Skeletal muscle cell (primary cell): ENCODE data around the gene RPL18.

Source experiments
- DNase-seq: peaks from one replicate; pipeline ENCODE4 v3.0.0-alpha.2; 2010; ENCODE audit warnings: low read depth
- H3K4me3 ChIP-seq: 2 replicates; pipeline ENCODE4 v1.5.1; 2011; ENCODE audit warnings: low read depth, mild to moderate bottlenecking, control low read depth, low read length, moderate library complexity

The RPL18 gene

DNA sequence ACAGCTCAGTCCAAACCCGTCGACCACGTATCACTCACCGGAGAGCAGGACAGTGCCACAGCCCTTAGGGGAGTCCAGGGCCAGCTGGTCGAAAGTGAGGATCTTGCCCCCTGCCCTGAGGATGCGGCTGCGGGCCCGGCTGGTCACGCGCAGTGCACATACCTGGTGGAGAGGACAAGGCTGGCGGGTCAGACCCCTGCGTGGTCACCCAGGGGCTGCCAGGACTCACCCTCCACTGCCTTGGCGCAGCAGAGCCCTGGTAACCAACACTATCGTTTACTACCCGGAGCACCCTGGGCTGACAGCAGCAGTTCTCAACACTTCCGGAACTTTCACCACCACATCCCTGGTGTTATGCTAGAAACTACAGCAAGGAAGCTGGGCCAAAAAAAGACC is 2.9 kb downstream of the RPL18 start:
- no peak for DNase-seq
- H3K4me3 ChIP-seq, result no peak overlapping the region

DNA sequence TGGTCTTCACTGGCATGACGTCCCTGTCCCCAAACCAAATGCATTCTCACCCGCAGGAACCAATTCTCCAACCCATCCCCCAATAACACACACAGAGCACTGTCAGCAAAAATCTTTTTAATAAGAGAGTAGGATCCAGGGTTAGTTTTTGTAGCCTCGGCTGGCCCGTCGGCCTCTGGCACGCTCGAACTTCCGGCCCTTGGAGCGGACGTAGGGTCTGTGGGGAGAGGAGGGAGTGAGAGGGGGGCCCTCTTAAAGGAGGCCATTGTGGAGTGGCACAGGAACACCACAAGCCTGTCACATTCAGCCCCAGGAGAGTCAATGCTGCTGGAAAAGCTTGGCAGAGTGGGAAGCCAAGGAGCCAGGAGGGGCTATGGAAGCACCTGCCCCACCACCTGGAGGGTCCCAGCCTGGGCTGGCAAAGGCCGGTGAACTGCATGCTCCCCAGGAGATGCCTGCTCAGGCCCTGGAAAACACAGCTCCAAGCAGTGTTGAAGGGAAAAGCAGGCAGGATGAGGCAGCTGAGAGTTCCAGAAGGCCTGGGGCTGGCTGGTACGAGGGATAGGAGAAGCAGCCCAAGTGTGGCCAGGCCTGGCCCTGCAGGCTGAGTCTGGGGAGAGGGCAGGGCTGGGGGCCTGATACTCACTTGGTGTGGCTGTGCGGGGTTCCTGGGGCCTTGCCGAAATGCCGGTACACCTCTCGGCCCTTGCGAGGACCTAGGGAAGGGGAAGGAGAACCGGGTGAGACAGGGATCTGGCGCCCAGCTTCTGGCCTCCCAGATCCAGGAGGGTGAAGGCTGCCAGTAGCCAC is 3.5 kb downstream of the RPL18 start:
- H3K4me3 ChIP-seq, result no peak overlapping the region

DNA sequence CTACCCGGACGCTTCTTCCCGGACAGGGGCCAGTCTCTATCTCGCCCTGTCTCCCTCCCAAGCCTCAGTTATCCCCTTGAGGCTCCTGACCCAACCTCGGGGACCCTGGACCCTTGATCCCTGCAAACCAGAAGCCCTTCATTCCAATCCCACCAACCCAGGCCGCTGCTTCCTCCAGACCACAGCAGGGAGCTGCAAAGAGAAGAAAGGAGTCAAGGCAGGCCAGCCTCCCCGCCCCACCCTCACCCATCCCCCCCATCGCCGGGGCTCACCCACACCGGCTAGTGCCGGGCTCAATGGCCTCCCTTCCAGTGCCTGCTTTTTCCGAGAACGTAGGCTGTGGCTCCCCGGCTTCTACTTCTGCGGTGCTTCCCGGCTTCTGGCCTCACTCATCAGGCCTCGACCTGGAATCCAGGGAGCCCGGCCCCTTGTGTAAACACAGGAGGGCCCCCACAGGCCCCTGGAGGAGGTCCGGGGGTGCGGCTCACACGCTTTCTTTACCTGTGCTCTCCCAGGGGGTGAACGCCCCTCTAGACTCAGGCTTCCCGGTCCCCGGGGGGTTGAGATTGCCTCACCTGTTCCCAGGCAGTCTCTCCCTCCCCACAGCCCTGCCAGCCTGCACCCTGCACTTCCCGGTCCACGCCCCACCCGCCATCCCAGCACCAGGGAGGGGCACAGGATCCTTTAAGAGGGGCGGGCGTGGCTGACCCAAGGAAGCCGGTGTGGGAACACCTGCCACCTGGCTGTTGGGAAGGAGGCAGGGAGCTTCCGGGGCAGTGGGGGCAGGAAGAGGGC is 4.3 kb downstream of the RPL18 start, which contains the start of gene FAM83E:
FAM83E (minus strand) TSS at position 641 of the 795 bp plus-strand sequence. CDS start 1,704 bp downstream, outside the sequence.
- DNase-seq, result no peak
- H3K4me3 ChIP-seq, result no peak within 1 kb of the TSS

More for the DNA sequence above, 3.5 kb downstream of the RPL18 start:
- DNase-seq, result no peak

DNA sequence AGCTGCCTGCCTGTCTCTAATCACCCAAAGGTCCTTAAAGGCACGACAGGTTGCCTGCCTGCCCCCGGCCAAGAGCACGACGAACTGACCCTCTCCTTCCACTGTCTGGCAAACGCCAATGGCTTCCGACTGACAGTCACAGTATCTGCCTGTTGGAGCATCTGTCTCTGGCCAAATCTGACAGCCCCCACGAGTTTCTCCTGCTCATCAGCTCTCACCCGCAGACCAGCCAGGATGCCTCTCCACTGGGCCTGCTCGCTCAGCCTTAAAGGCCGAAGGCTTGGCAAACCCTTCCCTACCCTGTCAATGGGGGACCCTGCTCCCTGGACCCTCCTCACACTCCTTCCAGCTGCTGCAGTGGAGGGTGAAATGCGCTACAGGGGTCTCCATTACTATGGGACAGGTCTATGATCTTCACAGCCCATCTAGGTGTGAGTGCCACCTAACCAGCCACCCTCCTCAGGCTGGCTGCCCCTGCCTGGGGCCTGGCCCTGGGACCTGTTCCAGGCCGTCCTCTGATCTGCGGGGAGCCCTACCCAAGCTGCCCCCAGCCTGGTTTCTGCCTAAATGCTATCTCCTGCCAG is 5.0 kb downstream of the RPL18 start:
- DNase-seq, result no peak
- H3K4me3 ChIP-seq, result no peak overlapping the region

DNA sequence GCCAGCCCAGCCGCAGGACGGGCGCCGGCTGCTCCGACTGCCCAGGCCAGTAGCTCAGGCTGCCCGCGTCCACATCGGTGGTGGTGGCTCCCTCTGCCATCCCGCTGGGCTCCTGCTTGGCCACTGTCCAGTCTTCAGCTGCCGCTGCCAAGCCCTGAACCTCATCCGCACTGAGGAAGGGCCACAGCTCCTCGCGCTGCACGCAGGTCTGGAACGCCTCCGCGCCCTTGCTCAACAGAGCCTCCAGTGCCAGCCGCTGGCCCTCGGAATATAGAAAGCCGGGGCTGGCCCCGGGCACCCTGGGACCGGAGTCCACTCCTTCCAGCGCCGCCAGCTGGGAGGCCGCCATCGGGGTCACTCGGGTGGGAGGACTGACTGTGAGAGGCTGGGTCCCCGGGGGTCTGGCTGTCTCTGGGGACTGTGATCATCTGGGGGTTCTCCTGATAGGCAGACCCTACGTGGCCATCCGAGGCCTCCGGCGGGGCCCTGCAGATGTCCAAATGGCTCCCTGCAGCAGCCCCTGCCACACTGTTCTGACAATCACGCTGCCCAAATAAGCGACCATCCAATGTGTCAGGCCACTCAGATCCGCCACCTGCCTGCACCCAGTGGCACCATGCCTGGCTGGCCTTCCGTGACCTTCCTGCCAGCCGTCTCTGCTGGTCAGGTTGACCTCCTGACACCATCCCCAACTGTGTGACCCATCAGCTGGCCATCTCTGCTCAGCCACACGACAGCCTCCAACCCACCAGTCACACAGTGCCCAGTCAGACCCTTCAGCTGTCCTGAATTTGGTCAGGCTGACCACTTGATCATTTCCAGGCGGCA is 5.7 kb downstream of the RPL18 start:
- no peak for DNase-seq
- H3K4me3 ChIP-seq, result no peak overlapping the region

DNA sequence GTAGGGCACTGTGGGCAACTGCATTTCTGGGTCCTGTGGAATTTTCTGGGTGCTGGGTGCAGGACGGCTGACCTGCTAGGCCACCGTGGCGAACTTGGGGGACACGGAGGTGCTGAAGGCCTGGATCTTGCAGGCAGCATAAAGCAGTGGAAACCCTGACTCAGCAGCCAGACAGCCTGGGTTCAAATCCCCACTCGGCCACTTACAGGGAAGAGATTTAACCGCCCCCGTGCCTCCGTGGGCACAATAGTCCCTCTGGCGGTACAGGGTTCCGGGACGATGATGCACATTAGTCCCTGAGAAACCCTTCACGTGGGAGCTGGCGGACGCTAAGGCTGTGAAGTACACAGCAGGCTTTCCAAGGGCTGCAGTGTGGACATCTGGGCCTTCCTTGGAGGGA is 7.1 kb downstream of the RPL18 start:
- DNase-seq, result no peak
- H3K4me3 ChIP-seq, result no peak overlapping the region

DNA sequence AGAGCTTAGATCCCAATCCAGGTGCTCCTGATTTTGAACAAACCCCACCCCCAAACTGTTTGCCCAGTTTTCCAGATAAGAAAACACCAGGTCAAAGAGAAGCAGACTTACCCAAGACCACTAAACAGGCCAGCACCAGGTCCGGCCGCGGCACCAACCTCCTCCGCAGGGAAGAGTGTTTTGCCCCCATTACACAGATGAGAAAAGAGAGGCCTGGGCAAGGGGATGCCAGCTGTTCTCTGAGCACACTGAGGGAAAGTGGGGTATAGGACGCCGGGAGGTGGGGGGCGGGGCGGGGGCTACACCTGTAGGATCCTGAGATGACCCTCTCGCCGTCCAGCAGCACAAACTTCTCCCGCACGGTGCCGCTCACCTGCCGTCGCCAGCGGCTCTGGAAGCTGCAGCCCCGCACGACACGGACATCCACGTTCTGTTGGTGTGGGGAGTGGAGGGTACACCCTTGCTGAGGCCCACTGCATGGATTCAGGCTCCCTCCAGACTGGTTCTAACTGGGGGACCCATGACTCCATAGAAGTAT is 9.3 kb downstream of the RPL18 start:
- H3K4me3 ChIP-seq, result no peak overlapping the region
- DNase-seq, result no peak

DNA sequence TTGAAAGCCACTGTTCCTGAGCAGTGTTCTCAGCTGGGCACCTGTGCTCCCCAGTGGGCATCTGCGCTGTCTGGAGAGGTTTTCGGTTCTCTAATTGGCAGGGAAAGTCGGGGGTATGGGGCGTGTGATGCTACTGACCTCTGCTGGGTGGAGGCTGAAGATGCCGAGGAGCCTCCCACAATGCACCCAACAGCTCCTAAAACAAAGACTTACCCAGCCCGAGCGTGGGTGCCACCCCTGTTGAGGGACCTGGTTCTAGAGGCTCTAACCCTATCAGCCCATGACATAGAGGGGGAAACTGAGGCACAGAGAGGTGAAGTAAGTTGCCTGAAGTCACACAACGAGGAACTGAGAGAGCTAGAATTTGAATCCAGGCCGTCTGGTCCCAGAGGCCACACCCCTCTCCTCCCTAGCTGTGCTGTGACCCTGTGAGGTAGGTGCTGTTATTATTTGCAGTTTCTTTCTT is 10.1 kb downstream of the RPL18 start:
- no peak overlapping the region for H3K4me3 ChIP-seq
- DNase-seq, result no peak

DNA sequence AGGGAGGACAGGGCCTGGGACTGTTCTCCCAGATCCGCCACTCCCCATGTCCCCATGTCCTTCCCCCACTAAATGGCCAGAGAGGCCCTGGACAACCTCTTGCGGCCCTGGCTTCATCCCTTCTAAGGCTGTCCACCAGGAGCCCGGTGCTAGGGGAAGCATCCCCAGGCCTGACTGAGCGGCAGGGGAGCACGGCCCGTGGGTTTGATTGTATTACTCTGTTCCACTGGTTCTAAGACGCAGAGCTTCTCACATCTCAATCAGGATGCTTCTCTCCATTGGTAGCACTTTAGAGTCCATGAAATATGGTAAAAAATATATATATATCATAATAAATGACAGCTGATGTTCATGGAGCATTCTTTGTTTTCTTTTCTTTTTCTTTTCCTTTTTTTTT is 11.6 kb downstream of the RPL18 start:
- no peak overlapping the region for H3K4me3 ChIP-seq
- no peak for DNase-seq

DNA sequence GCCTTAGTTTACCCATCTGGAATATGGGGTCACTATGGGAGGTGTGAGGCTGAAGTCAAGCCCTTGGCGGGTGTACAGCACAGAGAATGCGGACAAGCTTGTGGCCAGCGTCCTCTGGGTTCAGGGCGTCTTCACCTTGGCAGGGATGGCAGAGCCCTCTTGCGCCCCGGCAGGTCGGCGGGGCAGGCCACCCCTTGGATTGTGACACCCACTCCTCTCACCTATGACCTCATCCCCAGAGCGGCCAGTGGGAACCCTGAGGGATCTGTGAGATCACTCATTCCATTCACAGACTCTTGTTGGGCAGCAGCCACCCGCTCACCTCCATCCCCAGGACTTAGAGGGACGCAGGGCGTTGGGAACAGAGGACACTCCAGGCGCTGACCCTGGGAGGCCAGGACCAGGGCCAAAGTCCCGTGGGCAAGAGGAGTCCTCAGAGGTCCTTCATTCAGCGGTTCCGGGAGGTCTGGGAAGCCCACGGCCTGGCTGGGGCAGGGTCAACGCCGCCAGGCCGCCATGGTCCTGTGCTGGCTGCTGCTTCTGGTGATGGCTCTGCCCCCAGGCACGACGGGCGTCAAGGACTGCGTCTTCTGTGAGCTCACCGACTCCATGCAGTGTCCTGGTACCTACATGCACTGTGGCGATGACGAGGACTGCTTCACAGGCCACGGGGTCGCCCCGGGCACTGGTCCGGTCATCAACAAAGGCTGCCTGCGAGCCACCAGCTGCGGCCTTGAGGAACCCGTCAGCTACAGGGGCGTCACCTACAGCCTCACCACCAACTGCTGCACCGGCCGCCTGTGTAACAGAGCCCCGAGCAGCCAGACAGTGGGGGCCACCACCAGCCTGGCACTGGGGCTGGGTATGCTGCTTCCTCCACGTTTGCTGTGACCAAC is 12.3 kb downstream of the RPL18 start, which contains the start of gene SPACA4:
SPACA4 (plus strand) TSS at position 280 of the 896 bp plus-strand sequence; CDS start at position 517, 237 bp downstream.
- H3K4me3 ChIP-seq, result no peak within 1 kb of the TSS
- no peak for DNase-seq

DNA sequence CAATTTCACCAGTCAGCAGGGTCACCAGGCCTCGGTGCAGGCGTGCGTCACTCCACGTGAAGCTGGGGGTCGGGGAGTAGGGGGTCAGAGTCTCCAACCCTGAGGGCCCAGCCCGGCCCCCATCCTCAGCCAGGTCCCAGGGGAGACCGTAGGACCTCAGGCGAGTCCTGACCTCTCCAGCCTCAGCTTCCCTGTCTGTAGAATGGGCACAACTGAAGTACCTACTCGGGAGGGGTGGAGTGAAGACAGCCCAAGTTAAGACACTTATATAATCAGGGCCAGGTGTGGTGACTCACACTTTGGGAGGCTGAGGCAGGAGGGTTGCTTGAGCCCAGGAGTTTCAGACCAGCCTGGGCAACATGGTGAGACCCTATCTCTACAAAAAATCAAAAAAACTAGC is 15.1 kb downstream of the RPL18 start:
- no peak for DNase-seq
- no peak overlapping the region for H3K4me3 ChIP-seq

DNA sequence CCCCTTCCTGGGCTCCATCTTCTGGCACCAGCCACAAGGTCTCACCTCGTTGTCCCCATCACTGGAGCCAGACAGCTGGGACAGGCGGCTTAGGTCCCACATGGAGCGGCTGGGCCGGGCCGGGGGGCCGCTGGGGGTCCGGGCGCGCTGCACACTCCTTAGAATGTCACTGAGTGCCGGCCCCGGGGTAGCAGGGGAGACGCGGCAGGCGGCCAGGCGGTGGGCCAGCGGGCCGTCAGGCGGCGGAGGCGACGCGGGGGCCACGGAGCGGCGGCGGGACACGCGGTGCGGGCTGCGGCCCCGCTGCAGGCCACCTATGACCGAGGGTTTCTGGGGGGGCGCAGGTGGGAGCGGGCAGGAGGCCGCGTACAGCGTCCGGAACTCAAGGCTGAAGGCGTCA is 15.5 kb downstream of the RPL18 start:
- no peak for DNase-seq
- no peak overlapping the region for H3K4me3 ChIP-seq

DNA sequence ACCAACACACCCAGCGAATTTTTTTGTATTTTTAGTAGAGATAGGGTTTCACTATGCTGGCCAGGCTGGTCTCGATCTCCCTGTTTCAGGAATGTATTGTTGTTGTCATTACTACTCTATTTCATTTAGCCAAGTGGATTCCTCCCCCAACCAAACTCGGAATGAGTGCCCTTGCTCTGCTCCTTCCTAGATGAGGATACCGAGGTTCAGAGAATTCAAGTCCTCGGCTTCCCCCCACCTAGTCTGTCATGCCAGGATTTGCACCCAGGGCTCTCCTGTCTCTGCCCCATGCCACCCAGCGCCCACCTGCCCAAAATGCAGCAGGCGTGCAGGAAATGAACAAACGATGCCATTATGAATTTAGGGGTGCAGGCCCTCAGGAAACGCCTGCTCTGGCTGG is 16.0 kb downstream of the RPL18 start:
- no peak for DNase-seq
- H3K4me3 ChIP-seq, result no peak overlapping the region

DNA sequence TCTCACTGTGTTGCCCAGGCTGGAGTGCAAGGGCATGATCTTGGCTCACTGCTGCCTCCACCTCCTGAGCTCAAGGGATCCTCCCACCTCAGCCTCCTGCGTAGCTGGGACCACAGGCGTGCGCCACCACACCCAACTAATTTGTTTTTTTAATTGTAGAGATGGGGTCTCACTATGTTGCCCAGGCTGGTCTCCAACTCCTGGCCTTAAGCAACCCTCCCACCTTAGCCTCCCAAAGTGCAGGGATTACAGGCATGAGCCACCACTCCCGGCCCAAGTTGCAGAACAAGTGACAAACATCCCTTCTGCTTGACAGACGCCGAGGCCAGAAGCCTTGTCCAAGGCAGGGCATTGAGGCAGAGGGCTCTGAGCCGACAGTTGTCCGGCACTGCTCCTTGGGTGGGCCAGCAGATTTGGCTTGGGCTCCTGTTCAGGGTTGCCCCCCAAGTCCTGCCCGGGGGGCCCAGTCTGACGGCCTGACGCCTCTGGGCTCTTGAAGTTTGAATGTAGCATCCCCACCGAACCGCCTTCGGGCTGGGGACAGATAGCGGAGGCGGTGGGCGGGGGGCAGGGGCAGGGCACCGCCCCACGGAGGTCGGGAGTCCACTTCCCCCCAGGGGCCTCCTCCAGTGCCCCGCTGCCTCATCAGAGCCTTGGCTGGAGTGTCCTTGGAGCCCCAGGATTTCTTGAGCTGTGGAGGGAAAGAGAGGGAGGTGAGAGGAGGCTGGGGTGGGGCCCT is 18.1 kb downstream of the RPL18 start:
- no peak for DNase-seq

DNA sequence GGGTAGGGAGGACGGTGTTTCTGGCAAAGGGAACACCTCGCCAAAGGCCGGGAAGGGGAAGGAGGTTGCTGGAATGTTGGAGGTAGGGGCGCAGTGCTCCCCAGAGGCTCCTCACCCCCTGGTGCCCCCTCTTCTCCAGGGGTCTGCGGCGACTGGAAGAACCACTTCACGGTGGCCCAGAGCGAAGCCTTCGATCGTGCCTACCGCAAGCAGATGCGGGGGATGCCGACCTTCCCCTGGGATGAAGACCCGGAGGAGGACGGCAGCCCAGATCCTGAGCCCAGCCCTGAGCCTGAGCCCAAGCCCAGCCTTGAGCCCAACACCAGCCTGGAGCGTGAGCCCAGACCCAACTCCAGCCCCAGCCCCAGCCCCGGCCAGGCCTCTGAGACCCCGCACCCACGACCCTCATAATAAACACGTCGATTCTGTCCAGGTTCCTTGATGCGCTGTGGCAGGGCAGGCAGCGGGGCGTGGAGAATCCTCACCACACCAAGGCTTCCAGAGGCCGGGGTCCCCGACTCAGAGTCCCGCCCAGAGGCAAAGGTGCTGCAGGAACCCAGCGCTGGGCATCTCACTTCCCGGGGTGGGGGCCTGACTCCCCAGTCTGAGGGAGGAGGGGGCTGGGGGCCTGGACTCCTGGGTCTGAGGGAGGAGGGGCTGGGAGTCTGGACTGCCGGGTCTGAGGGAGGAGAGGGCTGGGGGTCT is 19.8 kb downstream of the RPL18 start:
- DNase-seq, result no peak
- no peak overlapping the region for H3K4me3 ChIP-seq

More for the DNA sequence above, 18.1 kb downstream of the RPL18 start:
- H3K4me3 ChIP-seq, result no peak overlapping the region

DNA sequence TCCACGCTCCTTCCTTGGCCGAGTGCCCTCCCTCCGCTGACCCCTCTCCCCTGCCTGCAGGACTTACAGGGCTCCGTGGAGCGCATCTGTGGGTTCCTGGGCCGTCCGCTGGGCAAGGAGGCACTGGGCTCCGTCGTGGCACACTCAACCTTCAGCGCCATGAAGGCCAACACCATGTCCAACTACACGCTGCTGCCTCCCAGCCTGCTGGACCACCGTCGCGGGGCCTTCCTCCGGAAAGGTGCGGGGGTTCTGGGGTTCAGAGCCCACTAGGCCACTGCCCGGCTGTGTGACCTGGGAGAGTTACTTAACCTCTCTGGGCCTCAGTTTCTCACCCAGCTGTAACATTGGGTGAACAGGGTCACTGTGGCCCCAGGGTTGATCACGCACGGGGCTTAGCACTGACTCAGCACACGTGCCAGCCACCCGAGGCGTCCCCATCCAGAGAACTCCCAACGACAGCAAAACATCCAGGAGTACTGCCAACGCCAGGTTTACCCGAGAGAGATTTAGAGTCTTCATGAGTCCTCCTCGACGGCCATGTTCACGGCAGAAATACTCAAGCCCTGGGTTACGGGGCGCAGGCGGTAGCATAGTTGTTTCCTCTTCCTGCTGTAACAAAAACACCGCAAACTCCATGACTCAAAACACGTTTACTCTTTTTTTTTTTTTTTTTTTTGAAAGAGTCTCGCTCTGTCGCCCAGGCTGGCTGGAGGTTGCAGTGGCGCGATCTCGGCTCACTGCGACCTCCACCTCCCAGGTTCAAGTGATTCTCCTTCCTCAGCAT is 22.1 kb downstream of the RPL18 start:
- DNase-seq, result no peak
- H3K4me3 ChIP-seq, result no peak overlapping the region
